ENCODE measurements around the gene SLIT3.

- TF ChIP-seq POLR2A (IDR thresholded peaks at IDR 0.05; ENCODE audit: low read depth, low read length) = no peak
- TF ChIP-seq POLR2AphosphoS5 (IDR thresholded peaks at IDR 0.05; ENCODE audit: low read depth, low read length) = no peak
These were observed 81.6 kb downstream of the SLIT3 start for GRCh38 chr5:169219351-169219750.

Measured in GM12891 (cell line).